DOHH2 (cell line): Measurements from ENCODE around the gene TICAM2.

ENCODE experiments used
- H3F3A ChIP-seq: fragments of 200-600 bp; sonication (generic), shearing (Covaris generic); 2 replicates; pipeline ENCODE4 v1.6.0; 2016; ENCODE audit warnings: antibody characterized with exemption, mild to moderate bottlenecking; ENCODE audit not compliant: control insufficient read depth, insufficient read depth
- H3K27ac ChIP-seq: fragments of 200-600 bp; sonication (generic); 2 replicates; pipeline ENCODE4 v1.5.1; 2014; ENCODE audit warnings: low read depth, mild to moderate bottlenecking, low read length, moderate library complexity
- H3K27me3 ChIP-seq: fragments of 200-600 bp; sonication (generic); 2 replicates; pipeline ENCODE4 v1.6.1; 2014; ENCODE audit warnings: mild to moderate bottlenecking, low read length, mixed read lengths; ENCODE audit not compliant: control insufficient read depth
- H3K36me3 ChIP-seq: fragments of 200-600 bp; sonication (generic); 2 replicates; pipeline ENCODE4 v1.6.1; 2014; ENCODE audit warnings: mild to moderate bottlenecking, low read length, moderate library complexity, mixed read lengths; ENCODE audit not compliant: control insufficient read depth
- H3K4me1 ChIP-seq: fragments of 200-600 bp; sonication (generic); 2 replicates; pipeline ENCODE4 v1.6.1; 2014; ENCODE audit warnings: mild to moderate bottlenecking, low read length, mixed read lengths; ENCODE audit not compliant: control insufficient read depth
- H3K4me2 ChIP-seq: fragments of 200-600 bp; sonication (generic); 2 replicates; pipeline ENCODE4 v1.6.0; 2014; ENCODE audit warnings: mild to moderate bottlenecking, low read length, moderate library complexity
- H3K4me3 ChIP-seq: fragments of 200-600 bp; sonication (generic); 2 replicates; pipeline ENCODE4 v1.5.1; 2014; ENCODE audit warnings: mild to moderate bottlenecking, low read length, mixed read lengths
- H3K79me2 ChIP-seq: fragments of 200-600 bp; sonication (generic); 2 replicates; pipeline ENCODE4 v1.6.1; 2014; ENCODE audit warnings: mild to moderate bottlenecking, low read length, mixed read lengths; ENCODE audit not compliant: control insufficient read depth
- H3K9me2 ChIP-seq: fragments of 200-600 bp; sonication (generic); replicated peaks from 2 replicates; pipeline ENCODE4 v1.6.1; 2014; ENCODE audit warnings: mild to moderate bottlenecking, low read length, mixed read lengths; ENCODE audit not compliant: control insufficient read depth
- H3K9me3 ChIP-seq: fragments of 200-600 bp; sonication (generic); 2 replicates; pipeline ENCODE4 v1.6.1; 2014; ENCODE audit warnings: antibody characterized with exemption, low read length, mixed read lengths; ENCODE audit not compliant: control insufficient read depth, insufficient read depth
- H4K20me1 ChIP-seq: fragments of 200-600 bp; sonication (generic); 2 replicates; pipeline ENCODE4 v1.6.0; 2014; ENCODE audit warnings: low read depth, mild to moderate bottlenecking, antibody characterized with exemption, low read length, moderate library complexity; ENCODE audit not compliant: control insufficient read depth, insufficient read depth
- EZH2phosphoT487 ChIP-seq: fragments of 200-600 bp; sonication (generic); IDR thresholded peaks from 2 replicates; pipeline ENCODE4 v1.6.1; 2017; ENCODE audit warnings: borderline replicate concordance, mild to moderate bottlenecking, antibody characterized with exemption, low read length, moderate library complexity, mixed read lengths
- TF ChIP-seq, protein P1 (sequence below): fragments of 200-600 bp; sonication (generic); IDR thresholded peaks from one replicate; pipeline ENCODE4 v1.5.1; 2014; ENCODE audit warnings: antibody characterized with exemption, mild to moderate bottlenecking, low read depth, low read length; ENCODE audit not compliant: poor library complexity, severe bottlenecking

The TICAM2 gene

DNA sequence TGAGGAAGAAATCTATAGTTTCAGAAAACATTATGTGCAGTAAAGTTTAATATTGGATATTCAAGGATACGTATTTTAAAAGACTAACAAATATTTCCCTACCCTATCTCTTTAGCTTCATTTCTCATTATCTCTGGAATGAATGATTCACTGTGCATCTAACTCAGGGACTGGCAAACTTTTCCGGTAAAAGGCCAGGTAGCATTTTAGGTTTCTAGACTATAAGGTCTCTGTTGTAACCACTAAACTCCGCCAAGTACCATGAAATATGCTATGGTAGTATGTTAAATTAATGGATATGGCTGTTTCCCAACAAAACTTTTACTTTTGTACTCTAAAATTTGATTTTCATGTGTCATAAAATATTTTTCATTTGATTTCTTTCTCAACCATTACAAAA lies 70.9 kb downstream of the TICAM2 start:
- no peaks in the 10 kb centered on the region for H3K4me1 ChIP-seq
- peaks cover 98% of the 10 kb centered on the region for H3K79me2 ChIP-seq
- TF ChIP-seq EZH2phosphoT487 = no peak
- TF ChIP-seq, protein P1, sequence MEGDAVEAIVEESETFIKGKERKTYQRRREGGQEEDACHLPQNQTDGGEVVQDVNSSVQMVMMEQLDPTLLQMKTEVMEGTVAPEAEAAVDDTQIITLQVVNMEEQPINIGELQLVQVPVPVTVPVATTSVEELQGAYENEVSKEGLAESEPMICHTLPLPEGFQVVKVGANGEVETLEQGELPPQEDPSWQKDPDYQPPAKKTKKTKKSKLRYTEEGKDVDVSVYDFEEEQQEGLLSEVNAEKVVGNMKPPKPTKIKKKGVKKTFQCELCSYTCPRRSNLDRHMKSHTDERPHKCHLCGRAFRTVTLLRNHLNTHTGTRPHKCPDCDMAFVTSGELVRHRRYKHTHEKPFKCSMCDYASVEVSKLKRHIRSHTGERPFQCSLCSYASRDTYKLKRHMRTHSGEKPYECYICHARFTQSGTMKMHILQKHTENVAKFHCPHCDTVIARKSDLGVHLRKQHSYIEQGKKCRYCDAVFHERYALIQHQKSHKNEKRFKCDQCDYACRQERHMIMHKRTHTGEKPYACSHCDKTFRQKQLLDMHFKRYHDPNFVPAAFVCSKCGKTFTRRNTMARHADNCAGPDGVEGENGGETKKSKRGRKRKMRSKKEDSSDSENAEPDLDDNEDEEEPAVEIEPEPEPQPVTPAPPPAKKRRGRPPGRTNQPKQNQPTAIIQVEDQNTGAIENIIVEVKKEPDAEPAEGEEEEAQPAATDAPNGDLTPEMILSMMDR = no peak
- no peak overlapping the region for H3K4me2 ChIP-seq
- no peaks in the 10 kb centered on the region for H4K20me1 ChIP-seq
- peaks cover 46% of the 10 kb centered on the region for H3K36me3 ChIP-seq
- no peak overlapping the region for H3K4me3 ChIP-seq
- no peaks in the 10 kb centered on the region for H3K9me3 ChIP-seq
- no peaks in the 10 kb centered on the region for H3K27me3 ChIP-seq
- no peaks in the 10 kb centered on the region for H3F3A ChIP-seq
- H3K27ac ChIP-seq = no peak overlapping the region
- H3K9me2 ChIP-seq = no peaks in the 10 kb centered on the region

DNA sequence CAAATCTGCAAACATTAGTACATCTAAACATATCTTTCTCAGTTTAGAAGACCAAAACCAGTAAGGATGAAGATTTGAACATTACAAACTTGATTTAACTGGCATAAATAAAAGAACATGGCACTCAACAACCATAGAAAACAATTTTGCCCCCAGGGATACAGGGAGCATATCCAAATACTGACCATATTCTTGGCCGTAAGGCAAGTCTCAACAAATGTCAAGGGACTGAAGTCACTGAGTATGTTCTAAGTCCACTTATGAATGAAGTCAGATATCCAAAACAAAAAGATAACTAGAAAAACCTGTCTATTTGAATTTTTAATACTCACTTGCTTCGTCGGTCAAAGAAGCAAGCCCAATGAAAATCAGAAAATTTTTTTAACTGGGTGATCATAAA lies 71.9 kb downstream of the TICAM2 start:
- no peaks in the 10 kb centered on the region for H3K9me2 ChIP-seq
- no peak overlapping the region for H3K4me2 ChIP-seq
- H4K20me1 ChIP-seq = no peaks in the 10 kb centered on the region
- no peaks in the 10 kb centered on the region for H3K9me3 ChIP-seq
- H3F3A ChIP-seq = no peaks in the 10 kb centered on the region
- no peaks in the 10 kb centered on the region for H3K4me1 ChIP-seq
- H3K4me3 ChIP-seq = no peak overlapping the region
- H3K36me3 ChIP-seq = peaks cover 47% of the 10 kb centered on the region
- peaks cover 93% of the 10 kb centered on the region for H3K79me2 ChIP-seq
- no peak overlapping the region for H3K27ac ChIP-seq
- TF ChIP-seq, protein P1 = no peak
- TF ChIP-seq EZH2phosphoT487 = no peak
- no peaks in the 10 kb centered on the region for H3K27me3 ChIP-seq
